HT-29 (cell line): ENCODE measurements around the gene OGG1. TPM values are rescaled to one million over a fixed set of nuclear protein-coding genes. Genes with fewer than 3 reads are reported as not detected.
A peak's percentile ranks its signal among the peaks of the same experiment; 100 is the strongest.

Source experiments
- DNase-seq: peaks from one replicate; pipeline ENCODE4 v3.0.0-alpha.2; 2015; ENCODE audit warnings: low spot score
- total RNA-seq: library from RNA; depleted of rRNA; stranded (reverse); fragments of >200 nt; shearing (Covaris generic); gene quantifications from 2 replicates; pipeline ENCODE4 v1.2.3, GENCODE V29; 2014; rRNA removed

OGG1 gene
- total RNA-seq = 29.3 and 31.2 TPM in 2 replicates

DNA sequence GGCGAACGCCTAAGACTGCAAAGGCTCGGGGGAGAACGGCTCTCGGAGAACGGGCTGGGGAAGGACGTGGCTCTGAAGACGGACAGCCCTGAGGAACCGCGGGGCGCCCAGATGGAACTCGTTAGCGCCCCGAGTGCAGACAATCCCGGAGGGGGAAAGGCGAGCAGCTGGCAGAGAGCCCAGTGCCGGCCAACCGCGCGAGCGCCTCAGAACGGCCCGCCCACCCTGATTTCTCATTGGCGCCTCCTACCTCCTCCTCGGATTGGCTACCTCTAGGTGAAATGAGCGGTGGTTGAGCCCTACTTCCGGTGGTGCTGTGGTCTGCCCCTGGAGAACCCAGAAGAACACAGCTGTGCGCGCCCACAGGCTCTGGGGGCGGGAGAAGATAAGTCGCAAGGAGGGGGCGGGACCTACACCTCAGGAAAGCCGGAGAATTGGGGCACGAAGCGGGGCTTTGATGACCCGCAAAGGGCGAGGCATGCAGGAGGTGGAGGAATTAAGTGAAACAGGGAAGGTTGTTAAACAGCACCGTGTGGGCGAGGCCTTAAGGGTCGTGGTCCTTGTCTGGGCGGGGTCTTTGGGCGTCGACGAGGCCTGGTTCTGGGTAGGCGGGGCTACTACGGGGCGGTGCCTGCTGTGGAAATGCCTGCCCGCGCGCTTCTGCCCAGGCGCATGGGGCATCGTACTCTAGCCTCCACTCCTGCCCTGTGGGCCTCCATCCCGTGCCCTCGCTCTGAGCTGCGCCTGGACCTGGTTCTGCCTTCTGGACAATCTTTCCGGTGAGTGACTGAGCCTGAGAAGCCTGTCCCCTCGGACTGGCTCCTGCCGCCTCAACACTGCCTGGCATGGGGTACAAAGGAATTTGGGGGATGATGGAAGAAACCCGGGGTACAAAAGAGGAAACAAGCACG lies at the start of gene OGG1:
TSS of gene OGG1 (plus strand) at position 308 of the 911 bp plus-strand sequence. CDS start at position 643, 335 bp downstream.
- DNase-seq = peak; percentile 96

GRCh38 chr3:9700536-9700935 lies 49.2 kb upstream of the OGG1 start:
- DNase-seq = no peak

DNA sequence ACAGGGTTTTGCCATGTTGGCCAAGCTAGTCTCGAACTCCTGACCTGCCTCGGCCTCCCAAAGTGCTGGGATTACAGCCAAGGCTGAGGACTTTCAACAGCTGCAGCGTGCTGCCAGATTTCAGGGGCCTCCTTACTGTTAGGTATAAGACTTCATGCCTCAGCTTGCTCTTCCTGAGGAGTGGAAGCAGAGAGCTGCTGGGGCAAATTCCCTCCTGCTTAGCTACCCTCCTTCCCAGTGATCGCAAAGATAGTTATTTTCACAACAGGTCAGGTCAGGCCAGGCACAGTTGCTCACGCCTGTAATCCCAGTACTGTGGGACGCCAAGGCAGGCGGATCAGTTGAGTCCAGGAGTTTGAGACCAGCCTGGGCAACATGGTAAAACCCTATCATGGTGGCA lies 48.7 kb upstream of the OGG1 start:
- DNase-seq = no peak

DNA sequence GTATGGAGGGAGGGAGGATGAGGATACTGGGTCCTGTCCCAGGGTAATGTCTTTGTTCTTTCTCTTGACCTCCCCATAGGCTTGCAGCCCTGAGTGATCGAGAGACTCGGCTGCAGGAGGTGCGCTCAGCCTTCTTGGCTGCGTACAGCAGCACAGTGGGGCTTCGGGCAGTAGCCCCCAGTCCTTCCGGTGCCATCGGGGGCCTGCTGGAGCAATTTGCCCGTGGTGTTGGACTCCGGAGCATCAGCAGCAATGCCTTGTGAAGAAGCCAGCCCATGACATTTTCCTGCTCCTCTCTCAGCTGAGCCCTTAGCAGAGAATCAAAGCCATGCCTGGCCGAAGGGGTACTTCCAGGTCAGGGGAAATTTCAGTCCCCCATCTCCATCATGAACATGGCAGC lies 48.0 kb upstream of the OGG1 start:
- DNase-seq = no peak

- DNase-seq = no peak
These were observed 46.5 kb upstream of the OGG1 start for GRCh38 chr3:9703240-9703639.

DNA sequence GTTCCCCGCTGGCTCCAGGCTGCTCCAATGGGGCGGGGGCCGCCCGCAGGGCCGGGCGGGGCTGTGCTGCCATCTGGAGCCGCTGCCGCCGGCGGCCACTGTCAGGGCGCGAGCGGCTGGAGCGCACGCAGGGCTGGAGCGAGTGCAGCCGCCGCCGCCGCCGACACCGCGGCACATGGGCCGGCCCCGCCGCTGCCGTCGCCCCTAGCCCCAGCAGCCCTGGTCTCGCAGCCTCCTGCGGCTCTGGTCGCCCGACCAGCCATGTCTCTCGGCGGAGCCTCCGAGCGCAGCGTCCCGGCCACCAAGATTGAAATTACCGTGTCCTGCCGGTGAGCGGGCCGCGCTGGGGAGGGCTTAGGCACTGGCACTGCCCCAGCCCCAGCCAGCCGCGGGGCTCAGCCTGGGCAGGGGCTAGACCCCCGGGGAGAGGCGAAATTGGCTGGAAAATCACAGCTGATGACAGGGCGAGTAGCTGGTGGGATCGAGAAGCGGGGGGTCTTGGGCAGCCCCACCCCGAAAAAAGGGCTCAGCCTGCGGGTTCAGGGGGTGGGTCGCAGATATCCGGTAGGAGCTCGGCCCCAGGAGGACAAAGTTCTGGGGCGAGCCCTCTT lies 45.9 kb upstream of the OGG1 start, which contains the start of gene CPNE9:
TSS of gene CPNE9 (plus strand) at position 98 of the 611 bp plus-strand sequence. CDS start at position 262, 164 bp downstream.
- DNase-seq = no peak

DNA sequence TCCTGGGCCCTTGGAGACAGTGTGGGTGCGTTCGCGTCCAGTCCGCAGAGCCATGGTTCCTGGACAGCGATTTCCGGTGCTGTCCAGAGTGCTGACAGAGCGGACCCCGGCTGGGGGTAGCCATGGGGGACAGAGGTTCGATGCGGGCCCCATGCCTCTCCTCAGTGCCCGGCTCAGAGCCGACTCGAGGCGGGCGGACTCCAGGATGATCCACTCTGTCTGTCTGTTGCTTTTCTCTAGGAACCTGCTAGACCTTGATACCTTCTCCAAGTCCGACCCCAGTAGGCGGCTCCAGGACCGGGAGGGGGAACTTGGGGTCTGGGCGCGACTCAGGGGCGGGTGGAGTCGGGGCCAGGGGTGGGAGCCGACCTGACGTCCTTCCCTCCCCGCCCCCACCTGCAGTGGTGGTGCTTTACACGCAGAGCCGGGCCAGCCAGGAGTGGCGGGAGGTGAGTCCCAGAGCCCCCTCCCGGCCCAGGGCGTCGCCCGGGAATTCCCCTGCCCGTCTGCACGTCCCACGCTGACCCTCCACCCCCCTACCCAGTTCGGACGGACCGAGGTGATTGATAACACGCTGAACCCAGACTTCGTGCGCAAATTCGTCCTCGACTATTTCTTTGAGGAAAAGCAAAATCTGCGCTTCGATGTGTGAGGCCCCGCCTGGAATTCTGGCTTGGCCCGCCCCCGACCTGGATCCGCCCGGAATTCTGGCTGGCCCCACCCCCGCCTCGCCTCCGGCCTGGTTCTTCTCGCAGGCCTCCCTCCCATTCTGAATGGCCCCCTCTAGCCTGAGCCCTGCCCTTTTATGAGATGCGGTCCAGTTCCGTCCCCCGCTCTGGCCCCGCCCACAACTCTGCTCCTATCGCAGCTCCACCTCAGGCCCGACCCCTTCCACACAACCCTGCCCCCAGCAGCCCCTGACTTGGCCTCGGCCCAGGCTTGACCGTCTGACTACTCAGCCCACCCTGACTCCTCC lies 45.1 kb upstream of the OGG1 start:
- peak; percentile 7 for DNase-seq

GRCh38 chr3:9710174-9710739 lies 39.5 kb upstream of the OGG1 start:
- DNase-seq = no peak

GRCh38 chr3:9712415-9712814 lies 37.3 kb upstream of the OGG1 start:
- no peak for DNase-seq

- no peak for DNase-seq
These were observed 36.6 kb upstream of the OGG1 start for GRCh38 chr3:9713142-9713541.

DNA sequence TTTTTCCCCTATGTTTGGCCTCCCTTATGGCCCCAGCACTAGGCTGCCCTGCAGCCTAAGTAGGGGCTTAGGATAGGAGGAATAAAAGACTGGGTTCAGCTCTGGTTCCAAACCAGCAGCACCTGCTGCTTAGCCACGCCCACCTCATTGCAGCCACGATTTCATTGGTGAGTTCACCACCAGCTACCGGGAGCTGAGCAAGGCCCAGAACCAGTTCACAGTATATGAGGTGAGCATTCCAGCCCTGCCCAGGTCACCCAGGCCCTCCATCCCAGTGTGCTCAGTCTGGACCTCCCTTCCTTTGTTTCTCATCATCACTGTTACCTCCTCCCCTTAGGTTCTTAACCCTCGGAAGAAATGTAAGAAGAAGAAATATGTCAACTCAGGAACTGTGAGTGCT lies 34.6 kb upstream of the OGG1 start:
- DNase-seq = peak; percentile 20

DNA sequence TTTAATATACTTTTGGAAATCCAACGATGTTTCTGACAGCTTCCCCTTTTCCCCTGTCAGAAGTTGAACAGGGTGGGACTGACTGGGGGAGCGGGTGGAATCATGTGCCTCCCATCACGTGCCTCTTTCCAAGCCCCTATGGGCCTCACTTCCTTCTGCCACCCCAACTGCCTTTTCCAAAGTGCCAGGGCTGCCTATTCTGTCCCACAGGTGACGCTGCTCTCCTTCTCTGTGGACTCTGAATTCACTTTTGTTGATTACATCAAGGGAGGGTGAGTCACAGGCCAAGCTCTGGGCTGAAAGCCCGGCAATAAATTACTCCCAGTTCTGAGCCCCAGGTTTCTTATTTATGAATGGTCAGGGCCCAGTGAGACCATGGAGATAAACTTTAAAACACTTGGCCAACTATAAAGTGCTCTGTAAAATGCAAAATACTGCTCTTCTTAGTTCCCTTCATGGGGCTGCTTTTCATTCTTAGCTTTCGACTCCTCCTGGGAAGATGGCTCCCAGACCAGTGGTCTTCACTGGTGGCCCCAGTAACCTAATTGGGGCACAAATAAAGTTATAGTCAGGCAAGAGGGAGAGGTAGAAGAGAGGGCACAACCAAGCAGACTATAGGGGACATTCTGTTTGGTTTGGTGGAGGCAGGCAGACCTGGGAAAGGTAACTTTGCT lies 33.9 kb upstream of the OGG1 start:
- DNase-seq = peak; percentile 79

DNA sequence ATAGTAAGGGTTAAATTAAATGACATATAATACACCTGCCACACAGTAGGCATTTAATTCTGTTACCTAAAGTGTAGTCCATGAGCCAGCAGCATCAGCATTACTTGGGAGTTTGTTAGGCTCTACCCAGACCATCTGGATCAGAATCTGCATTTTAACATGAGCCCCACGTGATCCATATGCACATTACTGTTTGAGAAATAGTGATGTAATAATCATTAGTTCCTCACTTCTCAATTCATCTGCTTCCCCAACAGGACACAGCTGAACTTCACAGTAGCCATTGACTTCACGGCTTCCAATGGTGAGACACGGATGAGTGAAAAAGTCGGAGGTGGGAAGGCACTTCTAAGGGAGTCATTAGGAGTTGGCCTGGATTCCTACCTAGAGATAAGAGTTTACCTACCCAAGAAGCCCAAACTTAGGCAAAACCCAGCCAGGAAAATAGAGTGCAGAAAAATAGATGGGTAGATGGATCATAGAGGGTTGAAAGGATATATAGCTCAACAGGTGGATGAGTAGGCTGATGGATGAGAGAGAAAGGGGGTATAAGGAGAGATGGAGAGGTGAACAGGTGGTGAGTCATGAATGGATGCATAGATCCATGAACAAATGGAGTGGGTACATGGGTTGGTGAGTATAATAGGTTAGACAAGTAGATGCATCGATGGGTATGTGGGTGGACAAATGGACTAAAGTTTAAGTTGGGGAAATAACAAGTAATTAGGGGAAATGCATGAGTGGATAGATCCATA lies 32.8 kb upstream of the OGG1 start:
- DNase-seq = no peak

- no peak for DNase-seq
These were observed 32.2 kb upstream of the OGG1 start for GRCh38 chr3:9717563-9717962.

GRCh38 chr3:9718118-9718517 lies 31.6 kb upstream of the OGG1 start:
- DNase-seq = no peak

DNA sequence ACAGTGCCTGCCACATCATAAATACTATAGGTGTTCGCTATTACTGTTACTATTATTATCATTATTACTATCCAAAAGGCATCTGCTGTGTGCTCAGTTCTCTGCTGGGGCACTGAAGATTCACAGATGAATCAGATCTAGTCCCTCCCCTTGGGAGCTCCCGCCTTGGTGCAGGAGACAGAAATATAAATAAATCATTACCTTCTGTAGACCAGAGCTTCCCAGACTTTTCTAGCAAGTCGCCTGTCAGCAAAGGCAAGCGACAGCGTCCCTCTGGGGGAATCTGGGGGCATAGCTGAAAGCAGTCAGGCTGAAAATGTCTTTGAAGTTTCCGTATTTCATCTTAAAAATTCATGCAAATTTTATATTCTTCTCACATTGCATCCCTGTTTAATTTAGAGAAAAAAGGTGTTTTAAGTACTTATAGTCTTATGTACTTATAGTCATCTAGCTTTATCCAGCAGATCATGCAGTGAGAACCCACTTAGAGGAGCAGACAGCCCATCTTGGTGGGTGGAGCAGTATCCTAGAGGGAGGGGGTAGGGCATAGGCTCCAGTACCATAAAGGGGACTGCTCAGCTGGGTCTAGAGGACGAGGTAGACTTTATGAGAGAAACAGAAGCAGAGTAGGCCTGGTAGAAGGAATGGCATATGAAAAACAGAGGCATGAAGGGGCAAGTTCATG lies 28.6 kb upstream of the OGG1 start:
- DNase-seq = no peak

- no peak for DNase-seq
These were observed 28.1 kb upstream of the OGG1 start for GRCh38 chr3:9721700-9722060.

GRCh38 chr3:9725775-9726515 lies 23.8 kb upstream of the OGG1 start:
- no peak for DNase-seq
